Measurements from ENCODE around the gene SLC7A7.
"Not testable (repeated sequence)": the region's sequence is repeated elsewhere in the genome, so short reads cannot be mapped to it uniquely, and the experiment has no call there.

Gene SLC7A7

DNA sequence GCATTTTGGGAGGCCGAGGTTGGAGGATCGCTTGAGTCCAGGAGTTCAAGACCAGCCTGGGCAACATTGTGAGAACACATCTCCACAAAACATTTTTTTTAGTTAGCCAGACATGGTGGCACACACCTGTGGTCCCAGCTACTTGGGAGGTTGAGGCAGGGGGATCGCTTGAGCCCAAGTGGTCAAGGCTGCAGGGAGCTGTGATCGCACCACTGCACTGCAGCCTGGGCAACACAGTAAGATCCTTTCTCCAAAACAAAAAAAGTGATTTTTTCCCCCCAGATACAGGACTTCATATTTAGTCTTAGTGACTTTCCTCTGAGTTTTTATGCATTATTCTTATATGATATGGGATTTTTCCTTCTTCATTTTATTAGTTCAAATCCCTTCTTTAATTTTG lies 28.6 kb downstream of the SLC7A7 start:
- no peak for DNase-seq

DNA sequence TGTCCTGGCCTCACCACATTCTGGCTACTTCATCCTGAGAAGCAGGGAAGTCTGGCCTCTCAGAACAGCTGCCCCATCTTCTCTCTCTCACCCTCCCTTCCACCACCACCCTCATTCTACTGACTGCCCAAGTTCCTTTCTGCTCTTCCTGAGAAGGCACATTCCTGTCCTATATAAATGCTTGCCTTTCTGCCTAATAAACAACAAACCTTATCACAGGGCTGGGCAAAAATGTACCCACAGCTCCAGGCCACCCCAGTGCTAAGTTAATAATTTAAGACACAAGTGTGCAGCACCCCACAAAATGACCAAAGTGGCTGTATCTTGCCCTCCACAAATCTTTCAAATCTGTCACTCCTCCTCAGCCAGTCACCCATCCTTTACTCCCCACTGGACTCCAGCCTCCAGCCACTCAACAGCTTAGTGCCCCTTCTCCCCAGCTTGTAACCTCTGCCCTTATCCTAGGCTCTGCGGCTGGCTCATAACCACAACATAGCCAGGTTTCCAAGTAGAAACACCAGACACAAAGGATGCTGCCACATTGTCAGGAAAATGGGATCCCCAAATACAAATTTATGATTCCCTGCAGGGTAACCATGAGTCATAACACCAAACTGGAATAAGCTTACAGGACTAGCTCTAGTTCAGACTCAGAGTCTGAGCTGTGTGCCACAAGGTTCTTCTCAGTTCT lies 33.8 kb downstream of the SLC7A7 start:
- DNase-seq: no peak

DNA sequence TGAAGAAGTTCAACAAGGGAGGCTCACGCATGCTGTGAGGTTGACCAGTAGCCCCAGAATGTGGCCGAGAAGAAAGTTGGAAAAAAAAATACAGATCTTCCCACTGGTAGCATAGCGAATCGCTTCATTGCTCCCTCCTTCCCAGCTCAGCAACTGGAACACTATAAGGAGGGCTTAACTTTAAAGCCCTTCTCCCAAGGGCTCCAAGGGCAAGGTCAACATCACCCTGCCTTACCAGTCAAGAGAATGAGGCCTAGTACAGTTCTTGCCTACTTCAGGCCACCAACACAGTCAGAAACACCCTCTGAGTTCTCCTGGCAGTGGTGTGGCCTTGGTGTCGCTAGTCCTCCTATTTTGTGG lies 34.3 kb downstream of the SLC7A7 start:
- DNase-seq: no peak

DNA sequence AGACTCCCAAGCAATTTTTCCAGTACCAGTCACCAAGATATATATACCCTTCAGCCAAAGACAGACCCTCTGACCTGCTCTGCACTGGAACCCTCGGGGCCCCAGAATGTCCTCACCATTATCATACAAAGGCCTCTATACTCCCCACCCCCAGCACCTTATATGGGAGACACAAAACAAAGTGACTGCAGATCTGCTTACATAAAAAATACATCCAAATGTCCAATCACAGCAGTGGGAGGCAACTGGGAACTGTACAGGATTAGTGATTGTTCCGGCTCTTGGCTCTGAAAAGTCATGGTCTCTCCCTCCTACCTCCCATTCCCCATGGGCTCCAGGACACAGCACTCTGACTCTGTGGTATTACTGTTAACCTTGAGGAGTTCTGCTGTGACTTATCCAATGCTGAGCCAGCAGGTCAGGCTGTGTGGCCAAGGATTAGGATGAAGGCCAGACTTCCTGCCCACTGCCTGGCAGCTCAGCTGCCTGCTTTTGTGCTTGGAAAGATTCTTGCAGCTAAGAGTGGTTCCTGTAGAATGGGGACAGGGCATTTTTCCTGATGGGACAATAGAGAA lies 35.0 kb downstream of the SLC7A7 start:
- no peak for DNase-seq

DNA sequence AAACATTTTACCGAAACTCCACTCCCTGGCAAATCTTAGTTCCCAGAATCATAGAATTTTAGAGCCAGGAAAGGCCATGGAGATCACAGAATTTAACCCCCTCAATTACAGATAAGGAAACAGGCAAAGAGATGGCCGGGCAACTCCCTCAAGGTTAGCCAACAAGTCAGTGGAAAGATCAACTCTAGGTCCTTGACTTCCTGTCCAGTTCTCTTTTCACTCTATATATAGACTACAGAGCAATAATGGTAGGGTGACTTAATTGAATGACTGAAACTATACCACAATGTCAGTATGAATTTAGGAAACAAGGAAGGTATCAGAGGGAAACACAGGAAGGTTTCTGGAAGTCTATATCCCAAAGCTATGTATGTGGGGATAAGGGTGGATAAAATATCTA lies 37.2 kb downstream of the SLC7A7 start:
- no peak for DNase-seq

DNA sequence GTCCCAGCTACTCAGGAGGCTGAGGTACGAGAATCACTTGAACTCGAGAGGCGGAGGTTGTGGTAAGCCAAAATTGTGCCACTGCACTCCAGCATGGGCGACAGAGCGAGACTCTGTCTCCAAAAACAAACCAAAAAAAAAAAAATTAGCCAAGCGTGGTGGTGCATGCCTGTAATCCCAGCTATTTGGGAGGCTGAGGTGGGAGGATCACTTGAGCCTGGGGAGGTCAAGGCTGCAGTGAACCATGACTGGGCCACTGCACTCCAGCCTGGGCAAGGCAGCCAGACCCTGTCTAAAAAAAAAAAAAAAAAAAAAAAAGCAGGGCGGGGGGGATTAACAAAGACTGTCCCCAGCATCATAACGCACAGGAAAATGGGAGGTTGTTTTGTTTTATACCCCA lies 38.4 kb downstream of the SLC7A7 start:
- not testable (repeated sequence) for DNase-seq

DNA sequence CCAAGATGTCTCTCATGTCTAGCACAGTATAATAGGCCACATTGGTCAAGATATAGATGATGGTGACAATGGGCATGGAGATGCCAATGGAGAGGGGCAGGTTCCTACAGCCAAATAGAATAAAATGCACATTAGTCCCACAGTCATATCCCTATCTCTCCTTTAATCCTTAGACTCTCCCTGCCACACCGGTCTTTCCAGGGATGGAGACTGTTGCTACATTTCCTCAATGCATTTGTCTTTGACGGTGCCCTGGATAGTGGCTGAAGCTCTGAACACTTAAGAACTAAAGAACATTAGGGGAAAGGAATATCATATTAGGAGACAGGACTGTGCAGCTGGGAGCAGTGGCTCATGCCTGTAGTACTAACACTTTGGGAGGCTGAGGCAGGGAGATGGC lies 39.0 kb downstream of the SLC7A7 start:
- DNase-seq: no peak

DNA sequence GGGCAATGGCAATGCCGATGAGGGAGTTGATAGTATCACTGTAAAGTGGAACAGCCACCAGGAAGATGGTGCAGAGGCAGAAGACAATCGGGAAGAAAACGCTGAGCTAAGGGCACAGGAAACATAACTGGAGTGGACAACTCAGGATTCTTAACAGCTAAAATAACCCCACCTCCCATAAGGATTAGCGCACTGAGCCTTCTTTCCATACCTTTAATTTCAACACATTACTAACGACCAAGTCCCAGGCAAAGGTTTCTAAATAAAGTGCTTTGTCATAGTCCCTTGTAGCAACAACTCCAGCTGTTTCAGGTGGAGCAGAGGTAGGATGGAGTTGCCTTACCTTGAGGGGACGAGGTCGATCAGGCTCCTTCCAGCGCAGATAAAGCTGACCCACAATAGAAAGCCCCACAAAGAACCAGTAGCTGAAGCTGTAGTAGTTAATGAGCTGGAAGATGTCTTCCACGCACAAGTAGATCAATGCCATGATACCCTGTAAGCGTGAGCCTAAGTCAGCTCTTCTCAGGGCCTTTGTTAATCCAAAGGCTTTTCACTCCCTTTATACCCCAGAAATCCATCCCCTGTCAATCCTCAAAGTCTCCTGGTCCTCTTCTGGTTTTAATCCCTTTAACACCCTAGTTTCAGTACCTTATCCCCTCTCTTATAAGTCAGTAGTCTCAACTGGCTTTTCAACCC lies 41.1 kb downstream of the SLC7A7 start:
- no peak for DNase-seq

DNA sequence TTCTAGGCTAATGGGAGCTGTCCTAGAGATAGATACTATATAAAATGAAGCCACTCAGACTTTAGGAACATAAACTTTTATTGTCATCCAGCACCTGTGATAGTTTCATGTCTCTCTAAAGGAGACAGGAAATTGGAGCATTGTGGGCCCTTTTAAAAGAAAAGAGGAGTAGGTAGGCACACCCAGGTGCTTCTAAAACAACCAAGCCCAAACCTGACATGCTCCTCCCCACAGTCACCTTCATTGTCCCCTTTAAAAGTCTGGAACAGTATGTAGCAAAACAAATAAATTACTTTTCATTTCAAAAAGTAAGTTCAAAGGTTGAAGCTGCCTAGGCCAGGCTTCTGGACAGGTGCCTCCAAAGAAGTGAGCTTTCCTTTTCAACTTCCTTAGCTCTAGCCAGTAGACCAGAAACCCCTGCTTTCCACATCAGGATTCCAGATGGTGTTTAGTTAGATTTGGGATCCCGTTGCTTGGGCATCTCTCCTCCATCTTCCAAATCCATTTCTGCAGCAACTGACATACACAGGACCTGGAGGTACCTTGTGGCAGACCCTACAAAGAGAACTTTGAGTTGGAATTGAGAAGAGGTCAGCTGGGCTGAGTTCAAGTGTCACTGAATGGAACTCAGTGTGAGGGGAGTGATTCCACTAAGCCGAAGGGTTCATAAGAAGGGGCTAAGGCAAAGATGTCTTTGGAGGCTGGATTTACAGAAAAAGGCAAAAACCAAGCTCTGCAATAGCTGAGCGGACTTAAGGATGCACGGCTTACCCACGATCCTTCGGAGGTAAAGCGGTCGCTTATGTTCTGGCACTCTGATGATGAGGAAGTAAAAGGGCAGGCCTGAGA lies 41.8 kb downstream of the SLC7A7 start:
- no peak for DNase-seq

DNA sequence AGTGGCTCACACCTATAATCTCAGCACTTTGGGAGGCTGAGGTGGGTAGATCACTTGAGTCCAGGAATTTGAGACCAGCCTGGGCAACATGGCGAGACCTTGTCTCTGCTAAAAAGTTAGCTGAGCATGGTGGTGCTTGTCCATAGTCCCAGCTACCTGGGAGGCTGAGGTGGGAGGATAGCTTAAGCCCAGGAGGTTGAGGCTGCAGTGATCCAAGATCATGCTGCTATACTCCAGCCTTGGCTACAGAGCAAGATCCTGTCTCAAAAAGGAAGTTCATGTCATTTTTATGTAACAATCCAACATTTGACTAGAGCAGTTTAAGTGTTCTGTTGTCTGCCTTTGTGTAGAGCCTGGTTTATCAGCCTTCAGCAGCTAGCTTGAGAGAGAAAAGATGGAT lies 42.5 kb downstream of the SLC7A7 start:
- DNase-seq: no peak

DNA sequence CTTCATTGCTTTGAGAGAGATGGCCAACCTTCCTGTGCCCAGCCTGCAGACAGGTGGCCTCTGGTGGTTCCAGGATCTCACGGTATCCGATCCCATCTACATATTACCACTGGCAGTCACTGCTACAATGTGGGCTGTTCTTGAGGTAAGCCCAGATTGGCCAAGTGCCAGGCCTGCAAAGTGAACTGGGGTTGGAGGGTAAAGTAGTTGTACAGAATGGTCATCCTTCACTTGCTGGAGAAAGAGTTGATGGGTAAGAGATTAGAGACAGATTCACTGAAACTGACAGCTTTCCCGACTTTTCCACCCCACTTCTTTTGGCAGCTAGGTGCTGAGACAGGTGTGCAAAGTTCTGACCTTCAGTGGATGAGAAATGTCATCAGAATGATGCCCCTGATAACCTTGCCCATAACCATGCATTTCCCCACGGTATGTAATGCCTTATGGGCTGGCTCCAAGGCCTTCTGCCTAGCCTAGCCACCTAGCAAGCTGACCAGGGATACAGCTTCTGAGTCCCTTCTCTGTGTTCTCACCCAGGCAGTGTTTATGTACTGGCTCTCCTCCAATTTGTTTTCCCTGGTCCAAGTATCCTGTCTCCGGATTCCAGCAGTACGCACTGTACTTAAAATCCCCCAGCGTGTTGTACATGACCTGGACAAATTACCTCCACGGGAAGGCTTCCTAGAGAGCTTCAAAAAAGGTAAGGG lies 44.6 kb downstream of the SLC7A7 start:
- DNase-seq: no peak

DNA sequence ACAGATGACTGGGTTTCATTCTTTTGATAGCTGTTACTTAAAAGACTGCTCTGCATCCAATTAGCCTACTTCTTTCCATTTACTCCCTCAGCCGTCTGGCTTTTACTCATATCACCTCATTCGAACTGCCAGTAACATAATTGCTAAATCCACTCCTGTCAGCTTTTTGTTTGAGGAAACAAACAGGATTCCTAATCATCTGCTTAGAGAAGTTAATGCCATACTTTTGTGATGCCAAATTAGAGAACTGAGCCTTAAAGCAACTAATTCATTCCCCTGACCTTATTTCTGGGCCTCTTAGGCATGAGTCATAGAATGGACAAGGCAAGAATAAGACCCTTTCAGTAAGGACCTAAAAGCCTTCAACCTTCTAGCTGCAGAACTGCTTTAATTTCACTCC lies 45.9 kb downstream of the SLC7A7 start:
- DNase-seq: no peak

DNA sequence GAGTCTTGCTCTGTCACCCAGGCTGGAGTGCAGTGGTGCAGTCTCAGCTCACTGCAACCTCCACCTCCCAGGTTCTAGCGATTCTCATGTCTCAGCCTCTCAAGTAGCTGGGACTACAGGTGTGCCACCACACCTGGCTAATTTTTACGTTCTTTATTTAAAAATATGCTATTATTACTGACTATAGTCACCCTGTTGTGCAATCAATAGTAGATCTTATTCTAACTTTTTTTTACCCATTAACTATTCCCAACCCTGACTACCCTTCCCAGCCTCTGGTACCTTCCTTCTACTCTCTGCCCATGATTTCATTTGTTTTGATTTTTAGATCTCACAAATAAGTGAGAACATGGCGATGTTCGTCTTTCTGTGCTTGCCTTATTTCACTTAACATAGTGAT lies 46.3 kb downstream of the SLC7A7 start:
- no peak for DNase-seq

DNA sequence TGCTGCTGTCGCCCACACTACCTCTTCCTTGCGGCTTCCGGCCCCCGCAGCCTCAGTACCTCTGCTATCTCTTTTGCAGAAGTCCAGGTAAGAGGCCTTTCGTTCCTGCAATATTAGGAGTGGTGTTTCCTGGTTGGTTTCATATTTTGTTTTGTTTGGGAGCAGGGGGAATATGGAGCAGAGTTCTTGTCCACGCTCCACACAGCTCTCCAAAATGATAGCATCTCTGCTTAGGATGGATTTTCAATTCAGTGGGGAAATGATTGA lies 48.0 kb downstream of the SLC7A7 start:
- no peak for DNase-seq

DNA sequence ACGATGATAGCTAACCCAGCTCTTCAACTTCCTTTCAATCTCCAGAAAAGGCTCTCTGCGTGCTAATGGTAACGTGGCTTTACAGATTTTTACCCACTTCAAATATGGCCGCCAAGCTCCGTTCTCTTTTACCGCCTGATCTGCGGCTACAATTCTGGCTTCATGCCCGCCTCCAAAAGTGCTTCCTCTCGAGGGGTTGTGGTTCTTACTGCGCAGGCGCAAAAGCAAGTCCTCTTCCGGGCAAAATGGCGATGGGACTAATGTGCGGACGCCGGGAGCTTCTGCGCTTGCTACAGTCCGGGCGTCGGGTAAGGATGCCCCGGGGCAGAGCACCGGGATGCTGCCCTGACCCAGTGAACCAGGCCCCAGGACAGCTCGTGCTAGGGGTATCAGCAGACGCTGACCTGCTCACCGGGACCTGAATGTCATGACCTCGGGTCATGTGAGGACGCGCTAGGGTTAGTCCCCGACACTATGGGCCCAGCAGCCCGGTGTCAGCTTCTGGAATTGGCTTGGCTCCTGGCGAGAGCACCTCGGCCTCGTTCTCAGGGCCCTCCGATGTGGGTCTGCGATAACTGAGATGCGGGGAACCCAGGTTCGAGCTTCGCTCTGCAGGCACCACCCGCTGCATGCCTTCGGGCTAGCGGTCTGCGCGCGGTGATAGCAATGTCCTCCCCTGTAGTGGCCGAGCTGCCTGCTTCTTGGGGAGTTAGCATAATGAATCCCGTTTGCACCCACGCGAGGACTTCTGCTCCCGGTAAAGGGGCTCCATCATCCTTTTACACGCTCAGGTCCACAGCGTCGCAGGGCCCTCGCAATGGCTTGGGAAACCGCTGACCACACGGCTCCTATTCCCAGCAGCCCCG lies 48.5 kb downstream of the SLC7A7 start, which contains the start of gene OXA1L:
Gene OXA1L, plus strand, starts transcription at position 232 of the 866 bp plus-strand sequence. Its CDS starts 14 bp downstream, at position 246.
- peak; percentile 64 for DNase-seq

DNA sequence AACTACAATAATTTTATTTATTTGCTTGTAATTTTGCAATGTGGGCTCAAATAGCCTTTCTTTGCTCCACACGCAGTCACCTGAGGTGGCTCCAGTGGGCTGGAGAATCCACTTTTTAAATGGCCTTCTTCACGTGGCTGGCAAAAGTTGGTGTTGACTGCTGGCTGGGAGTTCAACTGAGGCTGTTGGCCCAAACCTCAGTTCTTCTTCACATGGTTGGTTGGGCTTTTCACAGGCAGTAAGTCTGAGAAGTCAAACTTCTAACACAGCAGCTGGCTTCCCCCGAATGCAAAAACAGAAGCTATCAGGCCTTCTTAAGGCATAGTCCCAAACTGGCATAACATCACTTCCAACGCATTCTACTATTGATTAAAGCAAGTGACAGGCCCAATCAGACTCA lies 50.9 kb downstream of the SLC7A7 start:
- no peak for DNase-seq

DNA sequence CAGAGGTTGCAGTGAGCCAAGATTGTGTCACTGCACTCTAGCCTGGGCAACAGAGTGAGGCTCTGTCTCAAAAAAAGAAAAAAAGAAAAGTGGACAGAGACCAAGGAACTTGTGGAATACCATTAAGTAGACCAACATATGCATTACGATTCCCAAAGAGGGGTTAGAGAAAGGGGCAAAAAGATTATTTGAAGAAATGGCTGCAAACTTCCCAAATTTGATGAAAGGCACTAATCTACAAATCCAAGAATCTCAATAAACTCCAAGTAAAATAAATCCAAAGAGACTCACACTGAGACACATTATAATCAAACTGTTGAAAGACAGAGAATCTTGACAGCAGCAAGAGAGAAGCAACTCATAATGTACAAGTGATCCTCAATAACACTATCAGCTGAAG lies 53.5 kb downstream of the SLC7A7 start:
- DNase-seq: no peak

DNA sequence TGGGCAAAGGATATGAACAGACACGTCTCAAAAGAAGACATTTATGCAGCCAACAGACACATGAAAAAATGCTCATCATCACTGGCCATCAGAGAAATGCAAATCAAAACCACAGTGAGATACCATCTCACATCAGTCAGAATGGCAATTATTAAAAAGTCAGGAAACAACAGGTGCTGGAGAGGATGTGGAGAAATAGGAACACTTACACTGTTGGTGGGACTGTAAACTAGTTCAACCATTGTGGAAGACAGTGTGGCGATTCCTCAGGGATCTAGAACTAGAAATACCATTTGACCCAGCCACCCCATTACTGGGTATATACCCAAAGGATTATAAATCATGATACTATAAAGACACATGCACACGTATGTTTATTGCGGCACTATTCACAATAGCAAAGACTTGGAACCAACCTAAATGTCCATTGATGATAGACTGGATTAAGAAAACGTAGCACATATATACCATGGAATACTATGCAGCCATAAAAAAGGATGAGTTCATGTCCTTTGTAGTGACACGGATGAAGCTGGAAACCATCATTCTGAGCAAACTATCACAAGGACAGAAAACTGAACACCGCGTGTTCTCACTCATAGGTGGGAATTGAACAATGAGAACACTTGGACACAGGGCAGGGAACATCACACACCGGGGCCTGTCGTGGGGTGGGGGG lies 57.1 kb downstream of the SLC7A7 start:
- not testable (repeated sequence) for DNase-seq

DNA sequence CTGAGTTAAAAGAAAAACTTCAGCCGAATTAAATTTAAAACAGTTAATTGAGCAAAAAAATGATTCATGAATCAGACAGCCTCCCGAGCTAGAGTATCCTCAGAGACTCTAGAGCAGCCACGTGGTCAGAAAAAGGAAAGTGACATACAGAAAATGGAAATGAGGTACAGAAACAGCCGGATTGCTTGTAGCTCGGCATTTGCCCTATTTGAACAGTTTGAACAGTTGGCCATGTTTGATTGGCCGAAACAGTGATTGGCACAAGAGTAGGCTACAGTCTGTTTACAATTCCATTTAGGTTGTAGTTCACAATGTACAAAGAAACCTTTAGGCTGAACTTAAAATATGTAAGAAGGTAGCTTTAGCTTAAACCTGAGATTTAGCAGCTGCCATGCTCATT lies 61.6 kb downstream of the SLC7A7 start:
- DNase-seq: no peak

DNA sequence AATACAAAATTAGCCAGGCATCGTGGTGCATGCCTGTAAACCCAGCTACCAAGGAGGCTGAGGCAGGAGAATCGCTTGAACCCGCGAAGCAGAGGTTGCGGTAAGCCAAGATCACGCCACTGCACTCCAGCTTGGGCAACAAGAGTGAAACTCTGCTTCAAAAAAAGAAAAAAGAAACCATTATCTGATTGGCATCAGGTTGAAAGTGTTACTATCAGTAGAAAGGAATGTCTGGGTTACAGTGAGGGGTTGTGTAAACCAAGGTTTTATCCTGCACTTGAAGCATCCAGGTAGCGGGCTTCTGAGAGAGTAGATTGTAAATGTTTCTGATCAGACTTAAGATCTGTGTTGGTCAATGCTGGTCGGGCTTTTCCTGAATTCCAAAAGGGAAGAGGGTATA lies 62.8 kb downstream of the SLC7A7 start:
- DNase-seq: no peak

DNA sequence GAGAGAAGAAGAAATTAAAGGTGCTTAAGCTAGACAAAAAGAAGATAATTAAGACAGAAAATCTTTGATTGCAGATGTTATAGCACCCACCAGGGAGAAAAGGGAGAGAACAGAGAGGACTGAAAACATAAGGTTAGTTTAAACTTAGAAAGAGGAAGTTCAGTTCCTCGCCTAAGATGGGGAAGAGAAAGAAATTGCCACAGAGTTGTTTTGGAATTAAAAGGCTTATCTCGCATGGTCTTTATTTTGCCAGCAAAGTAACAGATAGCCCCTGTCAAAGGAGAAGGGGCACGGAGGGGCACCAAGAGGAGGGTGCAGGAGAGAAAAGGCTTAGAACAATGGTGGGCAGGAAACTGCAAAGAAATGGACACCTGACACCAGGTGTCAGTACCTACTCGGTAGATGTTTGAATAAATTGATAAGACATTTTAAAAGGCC lies 66.6 kb downstream of the SLC7A7 start:
- DNase-seq: no peak
